ENCODE results near the gene IQCK.

The IQCK gene

GRCh38 chr16:19892902-19893301 lies 174.8 kb downstream of the IQCK start:
- no peak for DNase-seq

GRCh38 chr16:19894586-19894985 lies 176.5 kb downstream of the IQCK start:
- DNase-seq: no peak

GRCh38 chr16:19896951-19897350 lies 178.9 kb downstream of the IQCK start:
- DNase-seq: no peak

- DNase-seq: no peak
Measured at GRCh38 chr16:19898166-19898565, 180.1 kb downstream of the IQCK start.

- DNase-seq: peak; percentile 10
Measured at GRCh38 chr16:19898924-19899604, 181.0 kb downstream of the IQCK start.

- DNase-seq: no peak
Measured at GRCh38 chr16:19899605-19899955, 181.5 kb downstream of the IQCK start.

GRCh38 chr16:19901164-19901563 lies 183.1 kb downstream of the IQCK start:
- DNase-seq: no peak

GRCh38 chr16:19907161-19907992 lies 189.3 kb downstream of the IQCK start:
- DNase-seq: peak; percentile 68

All from stimulated activated CD4-positive, alpha-beta T cell treated with anti-CD3 and anti-CD28 coated beads, Interleukin-4, amount 100 ng/mL, for 1 hour (primary cell).